Measurements from ENCODE around the gene NKPD1. TPM values are rescaled to one million over a fixed set of nuclear protein-coding genes. Genes with fewer than 3 reads are reported as not detected.

NKPD1 gene
- total RNA-seq, 1 donor from 2014 or later: 0.11 TPM

- ATAC-seq (ENCODE audit: low read depth) (no peak), DNase-seq (no peak)
- H3K4me3 Mint-ChIP-seq: no peak overlapping the region
- H3K27ac Mint-ChIP-seq: no peak overlapping the region
- intact Hi-C loops (cut with micrococcal nuclease): no loop called here
- H3K36me3 Mint-ChIP-seq (ENCODE audit: low read depth): peaks cover 23% of the 10 kb centered on the region
- ChIA-PET CTCF (interaction anchor here (1.0 kb wide), 1 partner anchor 80 kb away, joined by 4 read pairs; no protein-coding TSS in a partner anchor), POLR2A (no interaction called here)
- no peaks in the 10 kb centered on the region for H3K27me3 Mint-ChIP-seq
- H3K4me1 Mint-ChIP-seq: peaks cover 36% of the 10 kb centered on the region
- TF ChIP-seq CTCF (IDR thresholded peaks at IDR 0.05): no peak
- no peaks in the 10 kb centered on the region for H3K9me3 Mint-ChIP-seq
These were observed 21.3 kb downstream of the NKPD1 start for GRCh38 chr19:45139286-45140143.

GRCh38 chr19:45138303-45138751, 22.5 kb downstream of the NKPD1 start:
- peaks cover 20% of the 10 kb centered on the region for H3K36me3 Mint-ChIP-seq (ENCODE audit: low read depth)

GRCh38 chr19:45137179-45137761, 23.5 kb downstream of the NKPD1 start:
- Mint-ChIP-seq H3K4me1 (peaks cover 50% of the 10 kb centered on the region), H3K27ac (peak overlapping the region; percentile 87), H3K9me3 (no peaks in the 10 kb centered on the region), H3K27me3 (no peaks in the 10 kb centered on the region), H3K4me3 (peak overlapping the region; percentile 75), H3K36me3 (ENCODE audit: low read depth) (peaks cover 11% of the 10 kb centered on the region)
- CTCF ChIA-PET: interaction anchor here (1.2 to 1.6 kb wide), 3 partner anchors 11 to 50 kb away, joined by 3 to 5 read pairs (median 4); no protein-coding TSS in a partner anchor
- DNase-seq (no peak), ATAC-seq (ENCODE audit: low read depth) (peak; percentile 85)
- TF ChIP-seq CTCF (IDR thresholded peaks at IDR 0.05): no peak
- intact Hi-C loops (cut with micrococcal nuclease): no loop called here
- POLR2A ChIA-PET: interaction anchor here (0.5 to 2.4 kb wide), 10 partner anchors 15 to 726 kb away, joined by 3 to 10 read pairs (median 4); partner anchors contain the start of genes BLOC1S3, PPP1R37, RELB and TRAPPC6A

More at GRCh38 chr19:45138303-45138751, 22.5 kb downstream of the NKPD1 start:
- Mint-ChIP-seq H3K4me3 (no peak overlapping the region), H3K27me3 (no peaks in the 10 kb centered on the region), H3K4me1 (peaks cover 48% of the 10 kb centered on the region), H3K9me3 (no peaks in the 10 kb centered on the region), H3K27ac (peak overlapping the region; percentile 87)
- DNase-seq (no peak), ATAC-seq (ENCODE audit: low read depth) (no peak)
- CTCF ChIA-PET: interaction anchor here (1.0 to 1.3 kb wide), 3 partner anchors 13 to 78 kb away, joined by 3 to 4 read pairs (median 4); no protein-coding TSS in a partner anchor
- intact Hi-C loops (cut with micrococcal nuclease): no loop called here
- no peak for TF ChIP-seq CTCF (IDR thresholded peaks at IDR 0.05)
- POLR2A ChIA-PET: interaction anchor here (0.7 to 0.8 kb wide), 2 partner anchors 26 to 39 kb away, joined by 4 to 8 read pairs; partner anchors contain the start of gene TRAPPC6A

GRCh38 chr19:45136507-45137178, 24.1 kb downstream of the NKPD1 start:
- Mint-ChIP-seq H3K9me3 (no peaks in the 10 kb centered on the region), H3K36me3 (ENCODE audit: low read depth) (peaks cover 10% of the 10 kb centered on the region), H3K27me3 (no peaks in the 10 kb centered on the region), H3K4me1 (peaks cover 50% of the 10 kb centered on the region), H3K4me3 (peak overlapping the region; percentile 75), H3K27ac (peak overlapping the region; percentile 87)
- ChIA-PET CTCF (interaction anchor here (1.1 to 1.6 kb wide), 3 partner anchors 10 to 33 kb away, joined by 3 to 5 read pairs (median 4); no protein-coding TSS in a partner anchor), POLR2A (interaction anchor here (0.6 to 2.4 kb wide), 9 partner anchors 16 to 727 kb away, joined by 3 to 10 read pairs (median 3); partner anchors contain the start of genes BLOC1S3, PPP1R37, RELB and TRAPPC6A)
- intact Hi-C loops (cut with micrococcal nuclease): no loop called here
- no peak for TF ChIP-seq CTCF (IDR thresholded peaks at IDR 0.05)
- ATAC-seq (ENCODE audit: low read depth) (no peak), DNase-seq (no peak)
